NCI-H69 (cell line): ENCODE data around the gene ZNF660.
"Not testable (repeated sequence)": the region's sequence is repeated elsewhere in the genome, so short reads cannot be mapped to it uniquely, and the experiment has no call there.

Experiments used
- DNase-seq: peaks from one replicate; lab custom pipeline; 2025; lab: John Stamatoyannopoulos, UW

Gene ZNF660

GRCh38 chr3:44584646-44585501 is at the start of gene ZNF660:
Gene ZNF660 (plus strand): TSS chr3:44584964. CDS start chr3:44594194, 9,230 bp downstream.
- peak; percentile 94 for DNase-seq

- no peak for DNase-seq
These were observed 49.4 kb upstream of the ZNF660 start for GRCh38 chr3:44535364-44535763.

- not testable (repeated sequence) for DNase-seq
These were observed 40.0 kb upstream of the ZNF660 start for GRCh38 chr3:44544811-44545210.

- DNase-seq: peak; percentile 80
These were observed 29.9 kb upstream of the ZNF660 start, which contains the start of gene ZKSCAN7 for GRCh38 chr3:44554626-44555592. Gene ZKSCAN7 (plus strand): TSS chr3:44555193. CDS start chr3:44557048, 1,855 bp downstream.

GRCh38 chr3:44555723-44556122 is 29.0 kb upstream of the ZNF660 start:
- DNase-seq: peak; percentile 0

- no peak for DNase-seq
These were observed 27.7 kb upstream of the ZNF660 start for GRCh38 chr3:44557074-44557473.

- DNase-seq: no peak
These were observed 23.7 kb upstream of the ZNF660 start for GRCh38 chr3:44561076-44561475.

- no peak for DNase-seq
These were observed 22.6 kb upstream of the ZNF660 start for GRCh38 chr3:44562147-44562546.

GRCh38 chr3:44568561-44568960 is 16.2 kb upstream of the ZNF660 start:
- no peak for DNase-seq

GRCh38 chr3:44571024-44571423 is 13.7 kb upstream of the ZNF660 start:
- DNase-seq: no peak

- DNase-seq: no peak
These were observed 8.2 kb upstream of the ZNF660 start for GRCh38 chr3:44576613-44577012.

- DNase-seq: not testable (repeated sequence)
These were observed 7.3 kb upstream of the ZNF660 start for GRCh38 chr3:44577354-44577952.

GRCh38 chr3:44578316-44578715 is 6.4 kb upstream of the ZNF660 start:
- DNase-seq: not testable (repeated sequence)

GRCh38 chr3:44578924-44579515 is 5.7 kb upstream of the ZNF660 start:
- not testable (repeated sequence) for DNase-seq

- DNase-seq: not testable (repeated sequence)
These were observed 5.0 kb upstream of the ZNF660 start for GRCh38 chr3:44579749-44580148.

- not testable (repeated sequence) for DNase-seq
These were observed 3.8 kb upstream of the ZNF660 start for GRCh38 chr3:44580971-44581370.

- no peak for DNase-seq
These were observed 11.9 kb downstream of the ZNF660 start for GRCh38 chr3:44596621-44597020.

GRCh38 chr3:44601749-44602148 is 17.0 kb downstream of the ZNF660 start:
- DNase-seq: no peak

- no peak for DNase-seq
These were observed 27.9 kb downstream of the ZNF660 start for GRCh38 chr3:44612678-44613077.

GRCh38 chr3:44624749-44625480 is 40.2 kb downstream of the ZNF660 start, which contains the start of gene ZNF197:
Gene ZNF197 (plus strand): TSS chr3:44625036. CDS start chr3:44629155, 4,119 bp downstream.
- DNase-seq: peak; percentile 94

GRCh38 chr3:44628716-44629115 is 44.0 kb downstream of the ZNF660 start:
- no peak for DNase-seq
